HG02840 (cell line): ENCODE data around the gene MAD2L2.

ENCODE experiments used
- ATAC-seq: cut with Tn5 transposase; IDR thresholded peaks from one replicate; pipeline ENCODE4 v1.9.1; 2021; ENCODE audit warnings: mild to moderate bottlenecking, moderate library complexity, moderate number of reproducible peaks; ENCODE audit not compliant: unreplicated experiment, low FRiP score

MAD2L2 gene

GRCh38 chr1:11684070-11684469, 3.1 kb upstream of the MAD2L2 start:
- ATAC-seq = no peak

GRCh38 chr1:11682799-11683198, 1.9 kb upstream of the MAD2L2 start:
- no peak for ATAC-seq

GRCh38 chr1:11682287-11682771, 1.4 kb upstream of the MAD2L2 start:
- no peak for ATAC-seq

- ATAC-seq = peak; percentile 18
These were observed 478 bp downstream of the MAD2L2 start for GRCh38 chr1:11680270-11681070.

GRCh38 chr1:11678442-11678841, 2.5 kb downstream of the MAD2L2 start:
- no peak for ATAC-seq

GRCh38 chr1:11676386-11677103, 4.4 kb downstream of the MAD2L2 start:
- no peak for ATAC-seq

- no peak for ATAC-seq
These were observed 5.6 kb downstream of the MAD2L2 start for GRCh38 chr1:11675325-11675724.

GRCh38 chr1:11674488-11674887, 6.5 kb downstream of the MAD2L2 start:
- ATAC-seq = no peak

GRCh38 chr1:11673089-11673769, 7.7 kb downstream of the MAD2L2 start:
- no peak for ATAC-seq

GRCh38 chr1:11671544-11672286, 9.2 kb downstream of the MAD2L2 start:
- no peak for ATAC-seq

- no peak for ATAC-seq
These were observed 9.8 kb downstream of the MAD2L2 start for GRCh38 chr1:11671205-11671543.

GRCh38 chr1:11670747-11671146, 10.2 kb downstream of the MAD2L2 start:
- no peak for ATAC-seq

GRCh38 chr1:11668516-11668915, 12.4 kb downstream of the MAD2L2 start:
- no peak for ATAC-seq

- peak; percentile 44 for ATAC-seq
These were observed 16.4 kb downstream of the MAD2L2 start for GRCh38 chr1:11664336-11665065.

- no peak for ATAC-seq
These were observed 19.8 kb downstream of the MAD2L2 start for GRCh38 chr1:11661103-11661502.

- ATAC-seq = no peak
These were observed 21.2 kb downstream of the MAD2L2 start for GRCh38 chr1:11659748-11660147.

GRCh38 chr1:11658542-11658941, 22.4 kb downstream of the MAD2L2 start:
- ATAC-seq = no peak

GRCh38 chr1:11657654-11658053, 23.3 kb downstream of the MAD2L2 start:
- ATAC-seq = no peak

GRCh38 chr1:11654939-11655808, 25.8 kb downstream of the MAD2L2 start:
- no peak for ATAC-seq
